ENCODE data around the gene ZCCHC4. TPM values are rescaled to one million over a fixed set of nuclear protein-coding genes. Genes with fewer than 3 reads are reported as not detected.

The ZCCHC4 gene
- total and polyA plus RNA-seq, 2 of the 8 experiments (the other 6 are each of a cell fraction or from before 2014, with no cell fraction given), result 9.8 to 12.5 TPM

- no peak for TF ChIP-seq RFX5 (IDR thresholded peaks at IDR 0.05; ENCODE audit: borderline replicate concordance, low read depth, low read length)
- TF ChIP-seq SAP30 (IDR thresholded peaks at IDR 0.05; ENCODE audit: insufficient read depth, insufficient replicate concordance, low read length), result no peak
- TF ChIP-seq E2F6 (IDR thresholded peaks at IDR 0.05), result no peak
- no peak for TF ChIP-seq JUND (IDR thresholded peaks at IDR 0.05; ENCODE audit: low read length)
- no peak for TF ChIP-seq EP300 (IDR thresholded peaks at IDR 0.05; ENCODE audit: borderline replicate concordance in 1 of 2, low read depth in 2 of 2, low read length in 2 of 2)
- no peak for TF ChIP-seq POU5F1 (IDR thresholded peaks at IDR 0.05; ENCODE audit: low read depth, low read length)
- TF ChIP-seq CEBPB (IDR thresholded peaks at IDR 0.05; ENCODE audit: low read depth, low read length), result no peak
- TF ChIP-seq POLR2AphosphoS5 (IDR thresholded peaks at IDR 0.05; ENCODE audit: low read depth, low read length), result no peak
- no peak for TF ChIP-seq RXRA (IDR thresholded peaks at IDR 0.05; ENCODE audit: insufficient read depth, low read depth, low read length)
- no peak for TF ChIP-seq KDM1A (IDR thresholded peaks at IDR 0.05; ENCODE audit: borderline replicate concordance, low read length)
- no peak overlapping the region for H2BK15ac ChIP-seq (ENCODE audit: low read length)
- no peaks in the 10 kb centered on the region for H3K79me2 ChIP-seq (ENCODE audit: control insufficient read depth in 1 of 2, insufficient read depth in 2 of 2, low read length in 2 of 2)
- CTCF ChIA-PET (ENCODE audit: partially characterized antibody), result interaction anchor here (0.5 kb wide), 1 partner anchor 232 kb away, joined by 3 read pairs; no protein-coding TSS in a partner anchor
- no peak overlapping the region for H3K23ac ChIP-seq (ENCODE audit: insufficient read length)
- H3K27me3 ChIP-seq (replicated peaks in 1 of 4; ENCODE audit: control insufficient read depth in 3 of 4, extremely low read depth in 1 of 4, insufficient read depth in 3 of 4, low read length in 3 of 4), result no peaks in the 10 kb centered on the region
- H2BK5ac ChIP-seq (ENCODE audit: low read depth, low read length), result no peak overlapping the region
- H3K56ac ChIP-seq (replicated peaks; ENCODE audit: insufficient read length, low read depth, low read length), result no peak overlapping the region
- H3K4me1 ChIP-seq (replicated peaks in 1 of 4; ENCODE audit: control insufficient read depth in 3 of 4, insufficient read depth in 4 of 4, low read length in 3 of 4), result no peaks in the 10 kb centered on the region
- no peak overlapping the region for H2BK12ac ChIP-seq (ENCODE audit: low read depth, low read length)
- no peak overlapping the region for H3K4ac ChIP-seq (replicated peaks; ENCODE audit: insufficient read length, low read depth, low read length)
- H2AK5ac ChIP-seq (ENCODE audit: low read depth, low read length), result no peak overlapping the region
- 89% methylated on average over 3 of the region's 3 CpGs; no CpG with 5 or more reads in 1 of the 2 experiments for WGBS, 2 experiments (ENCODE audit: extremely low coverage in 1 of 2, insufficient coverage in 1 of 2, insufficient read length in 1 of 2, insufficient replicate concordance in 2 of 2, low coverage in 1 of 2, low lambda C conversion rate in 2 of 2, missing lambda C conversion rate in 1 of 2)
- no peaks in the 10 kb centered on the region for H3K23me2 ChIP-seq (ENCODE audit: low read depth, low read length)
- H3K4me2 ChIP-seq (ENCODE audit: insufficient read depth in 1 of 2, low read depth in 2 of 2, low read length in 2 of 2), result no peak overlapping the region
- no peaks in the 10 kb centered on the region; the same call in 1 of the 2 replicates for H3K79me1 ChIP-seq (ENCODE audit: low read depth, low read length)
- no peak overlapping the region for H3K27ac ChIP-seq (ENCODE audit: low read depth, low read length)
- no peak overlapping the region for H2BK120ac ChIP-seq (replicated peaks; ENCODE audit: low read depth, low read length)
- H3K9ac ChIP-seq (replicated peaks in 1 of 4; ENCODE audit: extremely low read depth in 1 of 4, low read depth in 3 of 4, low read length in 3 of 4), result no peak overlapping the region
- H3K36me3 ChIP-seq (ENCODE audit: control insufficient read depth in 2 of 4, insufficient read depth in 4 of 4, low read length in 3 of 4), result peaks cover 0 to 64% (median 20%) of the 10 kb centered on the region in 4 experiments
- DNase-seq (ENCODE audit: low read depth in 1 of 2, low spot score in 2 of 2) (no peak), FAIRE-seq (no peak)
- POLR2A ChIA-PET (ENCODE audit: partially characterized antibody), result no interaction called here
- H3K9me3 ChIP-seq (ENCODE audit: insufficient read depth in 2 of 2, low read depth in 1 of 2, low read length in 1 of 2), result no peaks in the 10 kb centered on the region
- no peak overlapping the region for H2BK20ac ChIP-seq (ENCODE audit: low read length)
- no peak overlapping the region for H4K8ac ChIP-seq (ENCODE audit: extremely low read depth, insufficient read depth, low read length)
- no peak overlapping the region for H3K4me3 ChIP-seq (ENCODE audit: extremely low read depth in 1 of 4, insufficient read depth in 2 of 4, low read depth in 3 of 4, low read length in 4 of 4)
- H4K20me1 ChIP-seq (replicated peaks in 1 of 2; ENCODE audit: control insufficient read depth in 1 of 2, insufficient read depth in 2 of 2, low read length in 2 of 2), result peaks cover 0 to 2% of the 10 kb centered on the region in 2 experiments
- H4K91ac ChIP-seq (replicated peaks; ENCODE audit: insufficient read length, low read length), result no peak overlapping the region
- no peak overlapping the region for H2AFZ ChIP-seq (ENCODE audit: low read length)
- no peak overlapping the region for H4K5ac ChIP-seq (ENCODE audit: insufficient read length, low read depth, low read length)
- no peak overlapping the region for H3K14ac ChIP-seq (ENCODE audit: insufficient read length)
- no peak overlapping the region for H3K18ac ChIP-seq (ENCODE audit: extremely low read depth, low read length)
Measured at GRCh38 chr4:25401066-25401465, 88.5 kb downstream of the ZCCHC4 start.
